BLaER1 treated with 17β-estradiol and CSF1 and Interleukin-3, amounts not matched to agents 10 nM and 100 nM (cell line): ENCODE results near the gene LRRC14B.
"Not testable (repeated sequence)": the region's sequence is repeated elsewhere in the genome, so short reads cannot be mapped to it uniquely, and the experiment has no call there.

ENCODE experiments used
- H3K27ac ChIP-seq, 11 experiments: shearing (Covaris generic); formaldehyde crosslinking; 2 replicates each; pipeline ENCODE4 v1.8.1; 2022
- H3K27me3 ChIP-seq, 11 experiments: shearing (Covaris generic); formaldehyde crosslinking; 2 replicates each; pipeline ENCODE4 v1.8.1; 2022
- H3K36me3 ChIP-seq, 11 experiments: shearing (Covaris generic); formaldehyde crosslinking; 2 replicates each; pipeline ENCODE4 v1.8.1; 2022
- H3K4me1 ChIP-seq, 10 experiments: shearing (Covaris generic); formaldehyde crosslinking; 2 replicates each; pipeline ENCODE4 v1.8.1; 2022
- H3K4me2 ChIP-seq, 11 experiments: shearing (Covaris generic); formaldehyde crosslinking; 2 replicates each; pipeline ENCODE4 v1.8.1; 2022
- H3K4me3 ChIP-seq, 10 experiments: shearing (Covaris generic); formaldehyde crosslinking; 2 replicates each; pipeline ENCODE4 v1.8.1; 2022
- H3K9ac ChIP-seq, 11 experiments: shearing (Covaris generic); formaldehyde crosslinking; 2 replicates each; pipeline ENCODE4 v1.8.1; 2022
- H3K9me3 ChIP-seq, 11 experiments: shearing (Covaris generic); formaldehyde crosslinking; replicated peaks in 1 of 11; 2 replicates each; pipeline ENCODE4 v1.8.1; 2022
- H4K20me1 ChIP-seq, 11 experiments: shearing (Covaris generic); formaldehyde crosslinking; 2 replicates each; pipeline ENCODE4 v1.8.1; 2022
- Cebpa-rat ChIP-seq, 11 experiments: shearing (Covaris generic); IDR thresholded peaks; 2 replicates each; pipeline ENCODE4 v1.8.1; 2022

LRRC14B gene

DNA sequence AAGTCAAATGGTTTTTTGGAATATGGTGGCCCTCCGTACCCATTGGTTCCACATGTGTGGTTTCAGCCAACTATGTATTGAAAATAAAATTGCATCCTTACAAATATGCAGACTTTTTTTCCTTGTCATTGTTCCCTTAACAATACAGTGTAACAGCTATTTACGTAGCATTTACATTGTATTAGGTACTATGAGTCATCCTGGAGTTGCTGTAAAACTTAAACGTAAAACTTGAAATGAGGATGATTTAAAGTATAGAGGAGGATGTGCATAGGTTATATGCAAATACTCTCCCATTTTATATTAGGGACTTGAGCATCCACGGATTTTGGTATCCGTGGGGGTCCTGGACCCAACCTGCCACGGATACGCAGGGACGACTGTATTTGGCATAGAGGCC is 43.2 kb downstream of the LRRC14B start:
- Histone ChIP-seq H3K4me3 (no peak overlapping the region), H3K9me3 (peaks cover 0 to 12% (median 5%) of the 10 kb centered on the region in 11 experiments; a peak in 16 of 22 replicates), H3K36me3 (peaks cover 92 to 100% (median 97%) of the 10 kb centered on the region in 11 experiments), H4K20me1 (peaks cover 0 to 18% (median 5%) of the 10 kb centered on the region in 11 experiments; a peak in 4 of 22 replicates), H3K27ac (no peak overlapping the region), H3K4me2 (no peak overlapping the region), H3K27me3 (no peaks in the 10 kb centered on the region), H3K4me1 (no peaks in the 10 kb centered on the region), H3K9ac (no peak overlapping the region)
- TF ChIP-seq Cebpa-rat (IDR thresholded peaks at IDR 0.05): no peak

DNA sequence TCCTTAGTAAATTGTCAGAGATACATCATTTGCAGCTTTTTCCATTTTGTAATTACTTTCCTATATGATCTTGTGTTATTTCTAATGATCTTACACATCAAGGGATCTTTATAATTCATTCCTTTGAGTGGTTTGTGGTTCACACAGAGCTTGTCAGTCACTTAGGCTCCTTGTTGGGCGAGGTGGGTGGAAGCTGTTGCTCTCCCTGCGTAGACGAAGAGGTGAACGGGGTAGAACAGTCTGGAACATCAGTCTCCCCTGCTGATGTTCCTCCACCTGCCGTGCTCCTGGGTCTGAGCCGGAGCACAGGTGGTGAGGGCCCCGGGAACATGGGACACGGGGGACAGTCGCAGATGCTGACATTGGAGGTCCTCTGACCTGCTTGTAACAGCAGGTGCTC is 44.2 kb downstream of the LRRC14B start:
- peaks cover 7 to 23% (median 15%) of the 10 kb centered on the region in 11 experiments; a peak in 21 of 22 replicates for H3K9me3 ChIP-seq
- H3K4me2 ChIP-seq, H3K27me3 ChIP-seq, H3K27ac ChIP-seq, H3K4me1 ChIP-seq, H3K4me3 ChIP-seq, H3K9ac ChIP-seq: not testable (repeated sequence)
- H3K36me3 ChIP-seq: peaks cover 92 to 100% (median 97%) of the 10 kb centered on the region in 11 experiments
- H4K20me1 ChIP-seq: peaks cover 0 to 14% (median 4%) of the 10 kb centered on the region in 11 experiments; a peak in 4 of 22 replicates

GRCh38 chr5:237931-238330 is 46.6 kb downstream of the LRRC14B start:
- Histone ChIP-seq H3K36me3 (peaks cover 92 to 100% (median 97%) of the 10 kb centered on the region in 11 experiments), H3K9me3 (peaks cover 29 to 47% (median 39%) of the 10 kb centered on the region in 11 experiments)
- H3K4me3 ChIP-seq, H3K27ac ChIP-seq, H3K9ac ChIP-seq, H3K27me3 ChIP-seq, H4K20me1 ChIP-seq, H3K4me1 ChIP-seq, H3K4me2 ChIP-seq: not testable (repeated sequence)

- peaks cover 29 to 73% (median 65%) of the 10 kb centered on the region in 11 experiments for H3K9me3 ChIP-seq
- H3K4me2 ChIP-seq, H4K20me1 ChIP-seq, H3K4me3 ChIP-seq, H3K27ac ChIP-seq, H3K9ac ChIP-seq, H3K4me1 ChIP-seq, H3K27me3 ChIP-seq: not testable (repeated sequence)
- peaks cover 94 to 100% (median 97%) of the 10 kb centered on the region in 11 experiments for H3K36me3 ChIP-seq
These were observed 49.3 kb downstream of the LRRC14B start for GRCh38 chr5:240550-240949.

DNA sequence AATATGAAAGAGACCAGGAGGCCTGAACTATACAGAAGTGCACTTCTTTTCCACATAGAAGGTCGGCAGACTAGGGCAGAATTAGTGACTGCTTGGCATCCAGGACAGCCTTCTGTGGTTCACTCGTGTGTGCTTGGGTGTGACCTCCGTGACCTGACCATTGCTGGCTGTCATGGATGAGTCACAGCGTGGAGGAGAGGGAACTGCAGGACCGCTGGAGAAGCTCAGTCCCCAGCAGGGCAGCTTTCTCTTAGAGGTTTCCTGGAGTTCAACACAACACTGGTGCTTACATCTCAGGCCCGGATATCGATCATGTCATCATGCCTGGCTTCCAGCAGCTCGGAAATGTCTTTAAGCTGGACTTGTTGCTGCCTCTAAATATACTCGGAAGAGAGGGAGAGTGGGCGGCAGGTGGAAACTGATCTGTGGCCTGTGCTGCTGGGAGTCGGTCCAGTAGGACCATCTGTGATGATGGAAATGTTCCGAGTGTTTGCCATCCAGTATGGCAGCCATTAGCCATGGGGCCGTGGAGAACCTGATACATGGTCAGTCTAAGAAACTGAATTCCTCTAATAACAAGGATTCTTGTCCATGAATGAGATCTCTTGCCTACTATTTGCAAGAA is 49.9 kb downstream of the LRRC14B start:
- H3K27ac ChIP-seq, H3K27me3 ChIP-seq, H3K4me1 ChIP-seq, H3K4me2 ChIP-seq, H3K9ac ChIP-seq, H4K20me1 ChIP-seq: not testable (repeated sequence)
- H3K4me3 ChIP-seq: 0 out of 20 replicates have a peak overlapping the region, but pooled peaks of 1 of the 10 experiments have one; percentile 7
- H3K36me3 ChIP-seq: peaks cover 94 to 100% (median 98%) of the 10 kb centered on the region in 11 experiments
- H3K9me3 ChIP-seq: peaks cover 34 to 79% (median 71%) of the 10 kb centered on the region in 11 experiments

DNA sequence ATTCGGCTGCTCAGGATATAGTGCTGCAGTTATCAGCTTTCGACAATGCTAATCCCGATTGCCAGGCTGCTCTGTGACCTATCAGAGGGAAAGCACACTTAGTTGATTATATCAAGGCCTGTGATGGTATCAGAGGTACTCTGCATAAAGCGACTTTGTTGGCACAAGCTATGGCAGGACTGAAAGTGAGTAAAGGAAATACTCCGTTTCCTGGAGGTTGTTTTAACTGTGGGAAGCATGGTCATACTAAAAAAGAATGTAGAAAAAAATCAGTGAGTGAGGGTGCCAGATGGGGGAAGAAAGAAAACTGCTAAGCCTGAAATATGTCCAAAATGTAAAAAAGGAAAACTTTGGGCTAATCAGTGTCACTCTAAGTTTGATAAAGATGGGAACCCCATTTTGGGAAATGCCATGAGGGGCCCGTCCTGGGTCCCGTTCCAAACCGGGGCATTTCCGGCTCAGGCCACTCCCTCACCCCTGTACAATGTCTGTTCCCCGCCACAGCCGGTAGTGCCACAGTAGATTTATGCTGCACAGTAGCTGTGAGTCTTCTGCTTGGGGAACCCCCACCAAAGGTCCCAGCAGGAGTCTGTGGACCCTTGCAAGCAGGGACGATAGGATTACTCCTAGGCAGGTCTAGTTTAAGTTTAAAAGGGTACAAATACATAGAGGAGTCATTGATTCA is 52.5 kb downstream of the LRRC14B start:
- H3K27ac ChIP-seq, H3K27me3 ChIP-seq, H3K4me1 ChIP-seq, H3K4me3 ChIP-seq, H3K9ac ChIP-seq, H4K20me1 ChIP-seq: not testable (repeated sequence)
- peaks cover 50 to 100% (median 94%) of the 10 kb centered on the region in 11 experiments for H3K9me3 ChIP-seq
- H3K36me3 ChIP-seq: peaks cover 97 to 100% (median 100%) of the 10 kb centered on the region in 11 experiments
- peak overlapping the region in 1 of 11 experiments; percentile 16; a peak in 1 of 22 replicates for H3K4me2 ChIP-seq

GRCh38 chr5:245717-246116 is 54.4 kb downstream of the LRRC14B start:
- H3K4me2 ChIP-seq, H3K27me3 ChIP-seq, H3K9ac ChIP-seq, H3K4me1 ChIP-seq, H3K4me3 ChIP-seq, H4K20me1 ChIP-seq, H3K27ac ChIP-seq: not testable (repeated sequence)
- H3K9me3 ChIP-seq: peaks cover 40 to 99% (median 90%) of the 10 kb centered on the region in 11 experiments
- H3K36me3 ChIP-seq: peaks cover 94 to 100% (median 100%) of the 10 kb centered on the region in 11 experiments
